Measurements from ENCODE around the gene CLEC11A. TPM values are rescaled to one million over a fixed set of nuclear protein-coding genes. Genes with fewer than 3 reads are reported as not detected.
"Not testable (repeated sequence)": the region's sequence is repeated elsewhere in the genome, so short reads cannot be mapped to it uniquely, and the experiment has no call there.

Gene CLEC11A
- total RNA-seq, 6 experiments from 2014 or later, result 1.7 to 9.9 (median 5.0) TPM

DNA sequence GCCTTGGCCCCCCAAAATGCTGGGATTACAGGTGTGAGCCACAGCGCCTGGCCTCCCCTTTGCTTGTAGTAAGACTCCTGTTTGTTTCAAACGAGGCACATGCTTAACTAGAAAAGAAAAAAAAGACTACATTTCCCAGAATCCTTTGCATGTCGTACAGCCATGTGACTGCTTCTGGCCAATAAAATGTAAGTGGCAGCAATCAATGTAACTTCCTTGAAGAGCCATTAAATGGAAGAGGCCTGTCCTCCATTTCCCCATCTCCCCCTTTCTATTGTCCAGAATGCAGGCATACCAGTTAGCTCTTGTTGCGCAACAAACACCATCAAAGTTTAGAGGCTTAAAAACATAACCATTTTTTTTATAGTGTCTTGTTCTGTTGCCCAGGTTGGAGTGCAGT lies 36.7 kb downstream of the CLEC11A start:
- no peaks in the 10 kb centered on the region for H3K27me3 ChIP-seq
- intact Hi-C loops (cut with DNase I), result no loop called here
- no peaks in the 10 kb centered on the region for H3K9me3 ChIP-seq
- DNase-seq (no peak), ATAC-seq (no peak)
- no peaks in the 10 kb centered on the region for H3K4me1 ChIP-seq
- no peaks in the 10 kb centered on the region for H3K36me3 ChIP-seq
- no peak overlapping the region for H3K27ac ChIP-seq
- TF ChIP-seq POLR2A (IDR thresholded peaks at IDR 0.05), result no peak
- TF ChIP-seq, protein P1, sequence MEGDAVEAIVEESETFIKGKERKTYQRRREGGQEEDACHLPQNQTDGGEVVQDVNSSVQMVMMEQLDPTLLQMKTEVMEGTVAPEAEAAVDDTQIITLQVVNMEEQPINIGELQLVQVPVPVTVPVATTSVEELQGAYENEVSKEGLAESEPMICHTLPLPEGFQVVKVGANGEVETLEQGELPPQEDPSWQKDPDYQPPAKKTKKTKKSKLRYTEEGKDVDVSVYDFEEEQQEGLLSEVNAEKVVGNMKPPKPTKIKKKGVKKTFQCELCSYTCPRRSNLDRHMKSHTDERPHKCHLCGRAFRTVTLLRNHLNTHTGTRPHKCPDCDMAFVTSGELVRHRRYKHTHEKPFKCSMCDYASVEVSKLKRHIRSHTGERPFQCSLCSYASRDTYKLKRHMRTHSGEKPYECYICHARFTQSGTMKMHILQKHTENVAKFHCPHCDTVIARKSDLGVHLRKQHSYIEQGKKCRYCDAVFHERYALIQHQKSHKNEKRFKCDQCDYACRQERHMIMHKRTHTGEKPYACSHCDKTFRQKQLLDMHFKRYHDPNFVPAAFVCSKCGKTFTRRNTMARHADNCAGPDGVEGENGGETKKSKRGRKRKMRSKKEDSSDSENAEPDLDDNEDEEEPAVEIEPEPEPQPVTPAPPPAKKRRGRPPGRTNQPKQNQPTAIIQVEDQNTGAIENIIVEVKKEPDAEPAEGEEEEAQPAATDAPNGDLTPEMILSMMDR (IDR thresholded peaks at IDR 0.05), result no peak
- H3K4me3 ChIP-seq, result no peak overlapping the region
- WGBS (ENCODE audit: insufficient coverage, low coverage, low lambda C conversion rate, missing lambda C conversion rate), result 43% methylated on average over 4 of the region's 4 CpGs

DNA sequence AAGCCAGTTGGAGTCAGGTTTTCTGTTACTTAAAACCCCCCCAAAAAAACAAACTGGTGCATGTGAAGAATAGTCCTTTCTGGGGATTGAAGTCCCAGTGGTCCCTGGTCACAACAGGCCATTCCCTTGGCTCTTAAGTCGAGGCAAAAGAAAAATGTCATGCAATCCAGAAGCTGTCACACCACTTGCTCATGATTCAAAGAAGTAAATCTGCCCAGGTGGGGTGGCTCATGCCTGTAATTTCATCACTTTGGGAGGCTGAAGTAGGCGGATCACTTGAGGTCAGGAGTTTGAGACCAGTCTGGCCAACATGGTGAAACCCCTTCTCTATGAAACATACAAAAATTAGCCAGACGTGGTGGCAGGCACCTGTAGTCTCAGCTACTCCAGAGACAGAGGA lies 38.3 kb downstream of the CLEC11A start:
- DNase-seq, result not testable (repeated sequence)

DNA sequence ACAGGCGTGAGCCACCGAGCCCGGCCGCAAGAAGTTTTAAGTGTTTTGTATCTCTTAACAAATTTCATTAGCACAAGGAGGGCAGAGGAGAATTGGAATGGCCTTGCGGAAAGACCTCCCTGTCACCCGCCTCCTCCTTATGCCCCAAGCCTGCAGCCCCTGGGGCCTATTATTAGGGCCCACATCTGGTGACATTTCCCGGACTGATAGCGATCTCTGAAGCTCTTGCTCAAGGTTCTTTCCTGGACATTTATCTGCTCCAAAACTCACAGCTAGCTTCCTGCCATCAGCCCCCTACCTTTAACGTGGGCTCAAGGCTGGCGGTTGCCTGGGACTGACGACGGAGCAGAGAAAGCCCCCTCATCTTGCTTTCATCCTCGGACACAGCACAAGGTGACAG lies 40.4 kb downstream of the CLEC11A start:
- H3K36me3 ChIP-seq; DNase-seq; H3K9me3 ChIP-seq; H3K27ac ChIP-seq; ATAC-seq; intact Hi-C loops (cut with DNase I); H3K27me3 ChIP-seq; H3K4me1 ChIP-seq; H3K4me3 ChIP-seq: not testable (repeated sequence)
- 67% methylated on average over 1 of the region's 13 CpGs for WGBS (ENCODE audit: insufficient coverage, low coverage, low lambda C conversion rate, missing lambda C conversion rate)

More for the DNA sequence above, 38.3 kb downstream of the CLEC11A start:
- ATAC-seq; H3K27me3 ChIP-seq; H3K9me3 ChIP-seq; H3K4me3 ChIP-seq; H3K36me3 ChIP-seq; intact Hi-C loops (cut with DNase I); H3K4me1 ChIP-seq; H3K27ac ChIP-seq: not testable (repeated sequence)
- WGBS (ENCODE audit: insufficient coverage, low coverage, low lambda C conversion rate, missing lambda C conversion rate), result 31% methylated on average over 3 of the region's 3 CpGs

DNA sequence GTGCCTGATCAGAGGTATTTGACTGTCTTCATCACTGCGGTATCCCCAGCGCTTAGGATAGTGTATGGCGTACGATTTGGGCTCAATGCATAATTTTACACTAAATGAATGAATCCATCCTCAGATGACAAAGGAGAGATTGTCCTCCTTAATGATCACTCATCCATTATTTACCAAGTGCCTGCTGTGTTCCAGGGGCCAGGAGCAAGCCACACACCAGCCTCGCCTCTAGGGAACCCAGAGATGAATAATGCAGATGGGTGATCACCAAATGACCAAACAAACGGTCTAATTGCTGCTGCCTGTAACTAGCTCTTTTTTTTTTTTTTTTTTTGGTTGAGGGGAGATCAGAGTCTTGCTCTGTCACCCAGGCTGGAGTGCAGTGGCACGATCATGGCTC lies 41.2 kb downstream of the CLEC11A start:
- Histone ChIP-seq H3K9me3 (no peaks in the 10 kb centered on the region), H3K27me3 (no peaks in the 10 kb centered on the region), H3K4me3 (no peak overlapping the region), H3K36me3 (no peaks in the 10 kb centered on the region), H3K4me1 (no peaks in the 10 kb centered on the region), H3K27ac (no peak overlapping the region)
- ATAC-seq (no peak), DNase-seq (no peak)
- TF ChIP-seq, protein P1 (IDR thresholded peaks at IDR 0.05), result no peak
- WGBS (ENCODE audit: insufficient coverage, low coverage, low lambda C conversion rate, missing lambda C conversion rate), result 24% methylated on average over 2 of the region's 7 CpGs
- intact Hi-C loops (cut with DNase I), result no loop called here

DNA sequence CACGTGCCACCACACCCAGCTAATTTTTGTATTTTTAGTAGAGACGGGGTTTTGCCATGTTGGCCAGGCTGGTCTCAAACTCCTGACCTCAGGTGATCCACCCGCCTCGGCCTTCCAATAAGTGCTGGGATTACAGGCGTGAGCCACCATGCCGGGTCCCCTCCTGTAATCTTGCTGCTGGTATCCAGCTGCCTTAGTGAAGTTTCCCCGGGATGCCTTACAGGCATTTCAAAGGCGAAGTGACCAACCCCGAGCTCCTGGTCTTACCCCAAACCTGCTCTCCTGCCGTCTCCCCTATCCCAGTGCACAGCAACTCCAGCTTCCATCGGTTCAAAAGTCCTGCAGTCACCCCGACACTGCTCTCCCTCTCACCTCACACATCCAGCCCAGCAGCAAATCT lies 43.6 kb downstream of the CLEC11A start:
- H3K27ac ChIP-seq; H3K9me3 ChIP-seq; intact Hi-C loops (cut with DNase I); ATAC-seq; DNase-seq; H3K4me1 ChIP-seq; H3K27me3 ChIP-seq; H3K36me3 ChIP-seq; H3K4me3 ChIP-seq: not testable (repeated sequence)
- 66% methylated on average over 4 of the region's 12 CpGs for WGBS (ENCODE audit: insufficient coverage, low coverage, low lambda C conversion rate, missing lambda C conversion rate)

DNA sequence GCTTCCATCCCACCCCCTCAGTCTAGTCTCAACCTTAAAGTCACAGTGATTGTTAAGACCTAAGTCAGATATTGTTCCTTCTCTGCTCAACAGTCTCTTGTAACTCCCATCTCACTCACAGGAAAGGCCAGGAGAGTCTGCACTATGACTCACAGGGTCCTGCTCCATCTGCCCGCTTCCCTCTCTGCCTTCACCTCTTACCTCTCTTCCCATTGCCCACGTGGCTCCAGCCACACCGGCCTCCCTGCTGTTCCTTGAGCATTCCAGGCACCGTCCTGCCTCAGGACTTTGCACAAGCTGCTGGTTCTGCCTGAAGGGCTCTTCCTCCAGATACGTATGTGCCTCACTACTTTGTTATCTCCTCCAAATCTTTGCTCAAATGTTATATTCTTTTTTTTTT lies 44.1 kb downstream of the CLEC11A start:
- H3K27ac ChIP-seq; H3K27me3 ChIP-seq; ATAC-seq; intact Hi-C loops (cut with DNase I); H3K4me1 ChIP-seq; H3K9me3 ChIP-seq; H3K36me3 ChIP-seq; DNase-seq; H3K4me3 ChIP-seq: not testable (repeated sequence)
- 37% methylated on average over 5 of the region's 5 CpGs for WGBS (ENCODE audit: insufficient coverage, low coverage, low lambda C conversion rate, missing lambda C conversion rate)

DNA sequence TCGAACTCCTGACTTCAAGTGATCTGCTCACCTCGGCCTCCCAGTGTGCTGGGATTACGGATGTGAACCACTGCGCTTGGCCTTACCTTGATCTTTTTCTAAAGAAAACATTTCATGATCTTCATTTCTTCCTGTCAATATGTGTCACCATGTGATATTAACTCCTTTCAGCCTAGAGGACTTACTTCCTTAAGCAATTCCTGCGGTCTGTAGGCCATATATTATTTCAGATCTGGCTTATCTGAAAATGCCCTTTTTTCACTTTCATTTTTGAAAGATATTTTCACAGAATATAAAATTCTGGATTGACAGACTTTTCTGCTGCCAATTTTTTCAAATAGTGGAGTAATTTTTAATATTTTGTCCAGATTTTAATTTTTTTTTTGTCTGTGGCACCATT lies 45.1 kb downstream of the CLEC11A start:
- TF ChIP-seq POLR2A (IDR thresholded peaks at IDR 0.05), result no peak
- TF ChIP-seq, protein P1 (IDR thresholded peaks at IDR 0.05), result no peak
- WGBS (ENCODE audit: insufficient coverage, low coverage, low lambda C conversion rate, missing lambda C conversion rate), result 40% methylated on average over 4 of the region's 5 CpGs
- DNase-seq (no peak), ATAC-seq (no peak)
- H3K27ac ChIP-seq, result no peak overlapping the region
- intact Hi-C loops (cut with DNase I), result no loop called here
- H3K9me3 ChIP-seq, result no peaks in the 10 kb centered on the region
- no peaks in the 10 kb centered on the region for H3K36me3 ChIP-seq
- no peaks in the 10 kb centered on the region for H3K4me1 ChIP-seq
- no peaks in the 10 kb centered on the region for H3K27me3 ChIP-seq
- no peak overlapping the region for H3K4me3 ChIP-seq

DNA sequence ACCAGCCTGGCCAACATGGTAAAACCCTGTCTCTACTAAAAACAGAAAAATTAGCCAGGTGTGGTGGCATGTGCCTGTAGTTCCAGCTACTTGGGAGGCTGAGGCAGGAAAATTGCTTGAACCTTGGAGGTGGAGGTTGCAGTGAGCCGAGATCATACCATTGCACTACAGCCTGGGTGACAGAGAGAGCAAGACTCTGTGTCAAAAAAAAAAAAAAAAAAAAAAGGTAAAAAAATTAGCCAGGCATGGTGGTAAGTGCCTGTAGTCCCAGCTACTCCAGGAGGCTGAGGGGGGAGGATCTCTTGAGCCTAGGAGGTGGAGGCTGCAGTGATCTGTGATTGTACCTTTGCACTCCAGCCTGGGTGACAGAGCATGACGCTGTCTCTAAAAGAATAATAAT lies 47.0 kb downstream of the CLEC11A start, which contains the start of gene GPR32:
GPR32 (plus strand) TSS at position 301 of the 400 bp plus-strand sequence. CDS start 137 bp downstream, outside the sequence.
- 46% methylated on average over 2 of the region's 2 CpGs for WGBS (ENCODE audit: insufficient coverage, low coverage, low lambda C conversion rate, missing lambda C conversion rate)
- intact Hi-C loops (cut with DNase I), result not testable (repeated sequence)

More for the DNA sequence above, 47.0 kb downstream of the CLEC11A start, which contains the start of gene GPR32:
- not testable (repeated sequence) for DNase-seq, H3K27ac ChIP-seq, H3K27me3 ChIP-seq, H3K36me3 ChIP-seq, H3K4me3 ChIP-seq, H3K9me3 ChIP-seq, ATAC-seq, H3K4me1 ChIP-seq

Data from right lobe of liver (tissue), 6 donors.